ENCODE data around the gene IGF2BP3. TPM values are rescaled to one million over a fixed set of nuclear protein-coding genes. Genes with fewer than 3 reads are reported as not detected.

Gene IGF2BP3
- total RNA-seq, 1 experiment from 2014 or later: 139 TPM

DNA sequence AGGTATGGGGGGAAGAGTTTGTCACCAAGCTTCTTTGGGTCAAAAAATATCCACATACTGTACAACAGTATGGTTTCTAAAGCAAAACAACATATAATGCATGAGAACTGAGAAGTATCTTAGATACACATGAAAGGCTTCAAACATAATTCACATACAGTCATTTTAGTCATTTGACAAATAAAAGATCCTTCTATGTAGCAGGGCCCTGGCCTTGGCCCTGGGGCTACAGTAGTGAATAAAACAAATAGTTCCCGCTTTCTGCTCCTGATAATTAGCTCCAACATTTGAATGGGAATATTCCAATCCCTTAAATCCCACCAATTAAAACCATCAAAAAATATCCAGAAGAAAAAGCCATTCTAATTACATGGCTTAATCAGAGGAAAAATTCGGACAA is 119.8 kb downstream of the IGF2BP3 start:
- Histone ChIP-seq H3K79me2 (ENCODE audit: low read depth) (peaks cover 77% of the 10 kb centered on the region), H3K4me3 (no peak overlapping the region), H3K36me3 (ENCODE audit: low read depth) (peaks cover 43% of the 10 kb centered on the region), H3K9me3 (ENCODE audit: insufficient read depth, low read depth) (no peaks in the 10 kb centered on the region), H3F3A (ENCODE audit: insufficient read depth, low read depth) (peaks cover 71% of the 10 kb centered on the region), H3K27me3 (ENCODE audit: insufficient read depth, low read depth) (no peaks in the 10 kb centered on the region), H3K9me2 (ENCODE audit: insufficient read depth) (no peaks in the 10 kb centered on the region), H3K4me2 (peak overlapping the region; percentile 60), H4K20me1 (ENCODE audit: insufficient read depth) (no peaks in the 10 kb centered on the region), H3K4me1 (replicated peaks; ENCODE audit: insufficient read depth) (peaks cover 78% of the 10 kb centered on the region), H2AFZ (no peak overlapping the region), H3K27ac (peak overlapping the region; percentile 91)
- no peak for DNase-seq
- TF ChIP-seq EZH2 (IDR thresholded peaks at IDR 0.05; ENCODE audit: low read depth) (no peak), CTCF (conservative IDR thresholded peaks at IDR 0.05) (no peak)
- CTCF ChIA-PET: interaction anchor here (0.5 kb wide), 1 partner anchor 1478 kb away, joined by 3 read pairs; no protein-coding TSS in a partner anchor
- intact Hi-C loops (cut with micrococcal nuclease; ENCODE audit: unreplicated experiment): no loop called here
- POLR2A ChIA-PET (ENCODE audit: unreplicated experiment): interaction anchor here (0.6 kb wide), 1 partner anchor 189 kb away, joined by 5 read pairs; no protein-coding TSS in a partner anchor
- BruUV-seq (replicated peaks): no TSS peak

- Histone ChIP-seq H3K4me3 (peak overlapping the region; percentile 20; the same call in 1 of the 2 replicates), H3K4me2 (peak overlapping the region; percentile 60), H4K20me1 (ENCODE audit: insufficient read depth) (no peaks in the 10 kb centered on the region), H3K79me2 (ENCODE audit: low read depth) (peaks cover 77% of the 10 kb centered on the region), H2AFZ (no peak overlapping the region), H3K9me3 (ENCODE audit: insufficient read depth, low read depth) (no peaks in the 10 kb centered on the region), H3K27ac (peak overlapping the region; percentile 91), H3K9me2 (ENCODE audit: insufficient read depth) (no peaks in the 10 kb centered on the region), H3K27me3 (ENCODE audit: insufficient read depth, low read depth) (no peaks in the 10 kb centered on the region), H3K4me1 (replicated peaks; ENCODE audit: insufficient read depth) (peaks cover 86% of the 10 kb centered on the region), H3F3A (ENCODE audit: insufficient read depth, low read depth) (peaks cover 70% of the 10 kb centered on the region), H3K36me3 (ENCODE audit: low read depth) (peaks cover 48% of the 10 kb centered on the region)
- TF ChIP-seq CTCF (conservative IDR thresholded peaks at IDR 0.05) (no peak), EZH2 (IDR thresholded peaks at IDR 0.05; ENCODE audit: low read depth) (no peak)
- intact Hi-C loops (cut with micrococcal nuclease; ENCODE audit: unreplicated experiment): loop anchor here (10.0 kb wide), 1 partner anchor 165 kb away; the partner anchor contains the start of gene NUP42
- BruUV-seq (replicated peaks): no TSS peak
- DNase-seq: peak in 1 of 2 experiments; percentile 94
- POLR2A ChIA-PET (ENCODE audit: unreplicated experiment): interaction anchor here (0.6 to 0.8 kb wide), 2 partner anchors 190 to 631 kb away, joined by 5 to 8 read pairs; no protein-coding TSS in a partner anchor
- CTCF ChIA-PET: no interaction called here
Measured at GRCh38 chr7:23349484-23350157, 120.7 kb downstream of the IGF2BP3 start.

DNA sequence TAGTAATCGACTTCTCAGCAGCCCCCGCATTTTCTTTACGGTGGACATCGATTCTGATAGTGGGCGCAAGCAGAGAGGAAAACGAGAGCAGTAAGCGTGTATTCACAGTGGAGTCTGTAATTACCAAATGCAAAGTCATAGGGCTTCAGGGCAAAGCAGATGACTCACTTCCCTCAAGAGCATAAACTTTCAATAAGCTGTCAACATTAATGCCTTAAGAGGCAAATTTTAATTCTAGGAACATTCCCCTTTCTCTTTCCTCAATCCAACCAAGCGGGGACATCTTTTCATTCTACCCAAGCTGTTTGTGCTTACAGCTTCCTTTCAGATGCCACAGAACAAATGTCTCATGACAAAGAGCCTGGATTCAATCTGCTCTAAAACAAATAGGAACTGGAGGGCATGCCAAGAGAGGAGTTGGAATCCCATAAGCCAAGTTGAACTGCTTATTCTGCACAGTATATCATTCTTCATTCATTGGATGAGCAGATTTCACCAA is 122.6 kb downstream of the IGF2BP3 start:
- Histone ChIP-seq H3K79me2 (ENCODE audit: low read depth) (peaks cover 69% of the 10 kb centered on the region), H4K20me1 (ENCODE audit: insufficient read depth) (no peaks in the 10 kb centered on the region), H3K27ac (peak overlapping the region; percentile 91), H3K4me1 (replicated peaks; ENCODE audit: insufficient read depth) (peaks cover 88% of the 10 kb centered on the region), H3K9me2 (ENCODE audit: insufficient read depth) (no peaks in the 10 kb centered on the region), H3K27me3 (ENCODE audit: insufficient read depth, low read depth) (no peaks in the 10 kb centered on the region), H3K4me2 (peak overlapping the region; percentile 82), H3K4me3 (peak overlapping the region; percentile 46; the same call in 1 of the 2 replicates), H3K9me3 (ENCODE audit: insufficient read depth, low read depth) (no peaks in the 10 kb centered on the region), H3K36me3 (ENCODE audit: low read depth) (peaks cover 61% of the 10 kb centered on the region), H2AFZ (no peak overlapping the region), H3F3A (ENCODE audit: insufficient read depth, low read depth) (peaks cover 77% of the 10 kb centered on the region)
- intact Hi-C loops (cut with micrococcal nuclease; ENCODE audit: unreplicated experiment): loop anchor here (1.0 to 10.0 kb wide), 2 partner anchors 13 to 163 kb away; partner anchors contain the start of gene NUP42
- CTCF ChIA-PET: interaction anchor here (0.9 to 1.8 kb wide), 5 partner anchors 10 to 197 kb away, joined by 3 to 5 read pairs (median 4); no protein-coding TSS in a partner anchor
- no TSS peak for BruUV-seq (replicated peaks)
- peak; percentile 55 to 98 for DNase-seq
- POLR2A ChIA-PET (ENCODE audit: unreplicated experiment): interaction anchor here (0.5 to 0.8 kb wide), 3 partner anchors 49 to 685 kb away, joined by 3 to 7 read pairs (median 3); partner anchors contain the start of gene MALSU1
- no peak for TF ChIP-seq EZH2 (IDR thresholded peaks at IDR 0.05; ENCODE audit: low read depth)
- no peak for TF ChIP-seq CTCF (conservative IDR thresholded peaks at IDR 0.05)

Measured in PC-9 (cell line).